Right renal cortex interstitium (tissue), 3 donors: ENCODE results near the gene YBEY. TPM values are rescaled to one million over a fixed set of nuclear protein-coding genes. Genes with fewer than 3 reads are reported as not detected.
"Not testable (repeated sequence)": the region's sequence is repeated elsewhere in the genome, so short reads cannot be mapped to it uniquely, and the experiment has no call there.

Experiments
- DNase-seq, 3 donors: peaks; one replicate each; pipeline ENCODE4 v3.0.0-alpha.2; 2013; ENCODE audit warnings: low read depth in 3 of 3, low spot score in 2 of 3
- polyA plus RNA-seq, 3 donors: library from polyadenylated mRNA; unstranded; fragments of 120-200 nt; gene quantifications; one replicate each; pipeline ENCODE4 v1.2.1, GENCODE V29; 2013; ENCODE audit not compliant: insufficient read length in 3 of 3

YBEY gene
- polyA plus RNA-seq, 3 donors: 22.8 to 25.0 (median 24.7) TPM

- peak in 1 of 3 donors; percentile 21 for DNase-seq
Observed at GRCh38 chr21:46297338-46298271, 11.5 kb downstream of the YBEY start.

GRCh38 chr21:46299167-46299566 lies 13.0 kb downstream of the YBEY start:
- no peak for DNase-seq

- DNase-seq: no peak
Observed at GRCh38 chr21:46301759-46302158, 15.6 kb downstream of the YBEY start.

GRCh38 chr21:46304437-46304836 lies 18.3 kb downstream of the YBEY start:
- no peak for DNase-seq

- DNase-seq: no peak
Observed at GRCh38 chr21:46304955-46305354, 18.8 kb downstream of the YBEY start.

- DNase-seq: no peak
Observed at GRCh38 chr21:46307625-46308024, 21.5 kb downstream of the YBEY start.

- DNase-seq: no peak
Observed at GRCh38 chr21:46308431-46308830, 22.3 kb downstream of the YBEY start.

- not testable (repeated sequence) for DNase-seq
Observed at GRCh38 chr21:46310260-46310659, 24.1 kb downstream of the YBEY start.

- DNase-seq: no peak
Observed at GRCh38 chr21:46311568-46311967, 25.4 kb downstream of the YBEY start.

- DNase-seq: no peak
Observed at GRCh38 chr21:46312949-46313348, 26.8 kb downstream of the YBEY start.

- DNase-seq: no peak
Observed at GRCh38 chr21:46314441-46315020, 28.4 kb downstream of the YBEY start.

- no peak for DNase-seq
Observed at GRCh38 chr21:46316708-46317324, 30.7 kb downstream of the YBEY start.

- no peak for DNase-seq
Observed at GRCh38 chr21:46317710-46318463, 31.7 kb downstream of the YBEY start.

- no peak for DNase-seq
Observed at GRCh38 chr21:46318464-46318845, 32.3 kb downstream of the YBEY start.

- no peak for DNase-seq
Observed at GRCh38 chr21:46319186-46319585, 33.0 kb downstream of the YBEY start.

- DNase-seq: no peak
Observed at GRCh38 chr21:46320331-46320801, 34.2 kb downstream of the YBEY start.

- no peak for DNase-seq
Observed at GRCh38 chr21:46322351-46323226, 36.4 kb downstream of the YBEY start.

GRCh38 chr21:46323227-46323709 lies 37.1 kb downstream of the YBEY start:
- DNase-seq: no peak

- DNase-seq: peak; percentile 91 to 93 (median 91)
Observed at GRCh38 chr21:46323710-46324389, 37.7 kb downstream of the YBEY start, which contains the start of the genes C21orf58 and PCNT. C21orf58 (minus strand) TSS chr21:46323870; CDS start chr21:46322738, 1,132 bp downstream. PCNT (plus strand) TSS chr21:46324156; CDS start chr21:46324229, 73 bp downstream.
